LoVo (cell line): ENCODE results near the gene SIK3.
"Not testable (repeated sequence)": the region's sequence is repeated elsewhere in the genome, so short reads cannot be mapped to it uniquely, and the experiment has no call there.

ENCODE experiments used
- DNase-seq: peaks from one replicate; pipeline ENCODE4 v3.0.0-alpha.2; 2016; ENCODE audit warnings: low spot score

Gene SIK3

DNA sequence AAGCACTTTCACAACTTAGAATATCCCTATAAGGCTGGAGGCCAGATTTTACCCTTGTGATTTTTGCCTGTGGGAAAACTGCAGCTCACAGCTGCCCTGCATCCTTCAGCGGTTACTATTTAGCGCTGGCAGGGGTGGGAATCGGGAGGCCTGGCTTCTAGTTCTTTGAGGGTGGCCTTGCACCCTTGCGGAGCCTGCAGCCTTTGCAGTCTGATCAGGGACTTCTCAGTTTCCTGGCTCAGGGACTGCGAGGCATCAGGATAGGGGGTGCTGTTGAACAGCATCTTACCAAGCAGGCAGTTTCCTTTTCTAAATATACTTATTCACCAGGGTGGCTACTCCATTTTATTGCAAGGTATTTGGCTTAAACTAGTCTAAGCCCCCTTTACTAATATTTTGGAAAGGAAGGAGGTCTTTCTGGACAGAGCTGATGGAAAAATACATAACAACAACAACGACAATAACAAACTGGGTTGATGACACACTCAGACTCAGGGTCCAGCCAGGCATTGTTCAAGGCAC is 257.9 kb downstream of the SIK3 start:
- no peak for DNase-seq

GRCh38 chr11:116838321-116839084 is 259.7 kb downstream of the SIK3 start:
- DNase-seq = no peak

- DNase-seq = no peak
Observed at GRCh38 chr11:116837231-116838091, 260.8 kb downstream of the SIK3 start, which contains the start of gene APOA1. APOA1 (minus strand) TSS chr11:116837622; CDS start chr11:116837387, 235 bp downstream.

DNA sequence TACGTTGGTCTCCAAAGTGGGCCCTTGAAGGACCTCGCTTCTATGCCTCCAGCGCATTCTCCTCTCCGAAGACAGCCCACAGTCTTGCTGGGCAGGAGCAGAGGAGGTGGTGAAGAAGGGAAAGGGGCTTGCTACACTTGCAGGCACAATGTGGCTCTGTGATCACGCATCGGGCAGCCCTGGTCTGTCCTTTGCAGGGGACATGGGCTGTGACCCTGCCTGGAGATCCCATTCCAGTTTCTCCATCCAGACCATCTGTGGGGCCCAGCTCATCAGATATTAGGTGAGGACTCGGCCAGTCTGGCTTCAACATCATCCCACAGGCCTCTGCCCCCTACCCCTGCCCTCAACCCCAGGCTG is 261.6 kb downstream of the SIK3 start:
- DNase-seq = no peak

DNA sequence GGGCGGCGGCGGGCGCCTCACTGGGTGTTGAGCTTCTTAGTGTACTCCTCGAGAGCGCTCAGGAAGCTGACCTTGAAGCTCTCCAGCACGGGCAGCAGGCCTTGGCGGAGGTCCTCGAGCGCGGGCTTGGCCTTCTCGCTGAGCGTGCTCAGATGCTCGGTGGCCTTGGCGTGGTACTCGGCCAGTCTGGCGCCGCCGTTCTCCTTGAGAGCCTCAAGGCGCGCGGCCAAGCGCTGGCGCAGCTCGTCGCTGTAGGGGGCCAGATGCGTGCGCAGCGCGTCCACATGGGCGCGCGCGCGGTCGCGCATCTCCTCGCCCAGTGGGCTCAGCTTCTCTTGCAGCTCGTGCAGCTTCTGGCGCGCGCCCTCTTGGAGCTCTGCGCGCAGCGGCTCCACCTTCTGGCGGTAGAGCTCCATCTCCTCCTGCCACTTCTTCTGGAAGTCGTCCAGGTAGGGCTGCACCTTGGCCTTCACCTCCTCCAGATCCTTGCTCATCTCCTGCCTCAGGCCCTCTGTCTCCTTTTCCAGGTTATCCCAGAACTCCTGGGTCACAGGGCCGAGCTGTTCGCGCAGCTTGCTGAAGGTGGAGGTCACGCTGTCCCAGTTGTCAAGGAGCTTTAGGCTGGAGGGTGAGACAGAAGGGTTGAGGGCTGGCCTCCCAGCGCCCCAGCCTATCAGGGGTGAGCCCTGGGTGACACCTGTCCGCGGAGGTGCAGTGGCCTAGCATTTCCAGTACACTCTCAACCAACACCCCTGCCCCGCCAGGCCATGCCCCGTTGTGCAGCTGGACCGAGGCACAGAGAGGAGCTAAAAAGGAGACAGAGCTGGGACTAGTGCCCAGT is 262.2 kb downstream of the SIK3 start:
- peak; percentile 90 for DNase-seq

GRCh38 chr11:116835042-116835772 is 263.0 kb downstream of the SIK3 start:
- no peak for DNase-seq

DNA sequence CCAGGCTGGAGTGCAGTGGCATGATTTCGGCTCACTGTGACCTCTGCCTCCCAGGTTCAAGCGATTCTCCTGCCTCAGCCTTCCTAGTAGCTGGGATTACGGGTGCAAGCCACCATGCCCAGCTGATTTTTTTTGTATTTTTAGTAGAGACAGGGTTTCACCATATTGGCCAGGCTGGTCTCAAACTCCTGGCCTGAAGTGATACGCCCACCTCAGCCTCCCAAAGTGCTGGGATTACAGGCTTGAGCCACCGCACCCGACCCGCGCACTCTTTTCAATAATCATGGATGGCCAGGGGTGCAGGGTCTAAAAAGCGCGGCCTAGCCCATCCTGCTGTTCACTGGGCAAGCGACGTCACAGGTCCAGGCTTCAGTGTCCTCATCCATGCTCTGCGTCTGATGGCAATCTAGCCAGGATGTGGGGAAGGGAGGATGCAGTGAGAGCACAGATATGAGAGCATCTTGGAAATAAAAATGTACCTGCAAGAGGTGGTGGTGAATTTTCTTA is 263.6 kb downstream of the SIK3 start:
- DNase-seq = not testable (repeated sequence)

DNA sequence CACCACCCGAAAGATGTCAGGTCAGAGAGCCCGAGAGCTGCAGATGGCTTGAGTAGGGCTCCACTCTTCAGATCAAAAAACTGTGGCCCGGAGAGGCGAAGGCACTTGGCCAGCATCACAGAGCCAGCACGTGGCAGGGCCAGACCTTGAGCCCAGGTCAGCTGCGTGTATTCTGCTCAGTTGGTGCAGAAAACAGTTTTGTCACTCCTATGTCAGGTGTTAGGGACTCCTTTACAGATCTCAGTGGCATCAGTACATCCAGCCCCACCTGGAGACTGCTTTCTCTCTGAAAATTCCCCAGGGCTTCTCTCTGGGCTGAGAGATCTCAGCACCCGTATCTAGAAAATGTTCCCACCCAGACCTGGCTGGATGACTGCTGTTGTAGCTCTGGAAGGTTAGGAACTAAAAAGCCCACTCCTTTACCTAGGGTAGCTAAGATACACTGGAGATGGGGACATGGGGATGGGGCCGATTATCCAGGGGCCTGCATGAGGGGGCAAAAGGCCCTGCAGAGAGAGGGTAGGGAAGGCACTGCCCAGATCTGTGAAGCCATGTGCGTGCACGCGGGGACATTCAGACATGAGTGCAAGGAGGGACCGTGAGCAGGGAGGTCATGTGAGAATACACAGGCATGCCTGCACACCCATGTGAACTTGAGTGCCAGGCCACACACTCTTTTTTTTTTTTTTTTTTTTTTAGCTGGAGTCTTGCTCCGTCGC is 264.3 kb downstream of the SIK3 start:
- DNase-seq = no peak

DNA sequence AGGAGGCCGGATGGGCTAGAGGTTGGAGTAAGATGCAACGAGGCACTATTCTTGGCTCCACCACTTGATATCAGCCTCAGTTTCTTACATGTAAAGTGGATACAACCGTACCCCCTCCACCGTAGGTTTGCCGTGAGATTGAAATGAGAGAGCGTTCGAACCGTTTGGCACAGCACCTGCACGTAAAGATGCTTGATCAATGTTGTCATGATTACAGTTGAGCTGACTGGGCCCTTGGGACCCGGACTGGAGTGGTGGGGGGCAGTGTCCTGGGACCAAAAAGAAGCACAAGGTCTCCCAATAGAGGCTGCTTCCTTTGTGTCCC is 264.8 kb downstream of the SIK3 start:
- DNase-seq = no peak

- no peak for DNase-seq
Observed at GRCh38 chr11:116832350-116833290, 265.6 kb downstream of the SIK3 start.

GRCh38 chr11:116831790-116832349 is 266.4 kb downstream of the SIK3 start:
- no peak for DNase-seq

DNA sequence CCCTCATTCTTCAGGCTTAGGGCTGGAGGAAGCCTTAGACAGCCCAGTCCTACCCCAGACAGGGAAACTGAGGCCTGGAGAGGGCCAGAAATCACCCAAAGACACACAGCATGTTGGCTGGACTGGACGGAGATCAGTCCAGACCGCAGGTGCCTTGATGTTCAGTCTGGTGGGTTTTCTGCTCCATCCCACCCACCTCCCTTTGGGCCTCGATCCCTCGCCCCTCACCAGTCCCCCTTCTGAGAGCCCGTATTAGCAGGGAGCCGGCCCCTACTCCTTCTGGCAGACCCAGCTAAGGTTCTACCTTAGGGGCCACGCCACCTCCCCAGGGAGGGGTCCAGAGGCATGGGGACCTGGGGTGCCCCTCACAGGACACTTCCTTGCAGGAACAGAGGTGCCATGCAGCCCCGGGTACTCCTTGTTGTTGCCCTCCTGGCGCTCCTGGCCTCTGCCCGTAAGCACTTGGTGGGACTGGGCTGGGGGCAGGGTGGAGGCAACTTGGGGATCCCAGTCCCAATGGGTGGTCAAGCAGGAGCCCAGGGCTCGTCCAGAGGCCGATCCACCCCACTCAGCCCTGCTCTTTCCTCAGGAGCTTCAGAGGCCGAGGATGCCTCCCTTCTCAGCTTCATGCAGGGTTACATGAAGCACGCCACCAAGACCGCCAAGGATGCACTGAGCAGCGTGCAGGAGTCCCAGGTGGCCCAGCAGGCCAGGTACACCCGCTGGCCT is 267.9 kb downstream of the SIK3 start:
- DNase-seq = no peak

DNA sequence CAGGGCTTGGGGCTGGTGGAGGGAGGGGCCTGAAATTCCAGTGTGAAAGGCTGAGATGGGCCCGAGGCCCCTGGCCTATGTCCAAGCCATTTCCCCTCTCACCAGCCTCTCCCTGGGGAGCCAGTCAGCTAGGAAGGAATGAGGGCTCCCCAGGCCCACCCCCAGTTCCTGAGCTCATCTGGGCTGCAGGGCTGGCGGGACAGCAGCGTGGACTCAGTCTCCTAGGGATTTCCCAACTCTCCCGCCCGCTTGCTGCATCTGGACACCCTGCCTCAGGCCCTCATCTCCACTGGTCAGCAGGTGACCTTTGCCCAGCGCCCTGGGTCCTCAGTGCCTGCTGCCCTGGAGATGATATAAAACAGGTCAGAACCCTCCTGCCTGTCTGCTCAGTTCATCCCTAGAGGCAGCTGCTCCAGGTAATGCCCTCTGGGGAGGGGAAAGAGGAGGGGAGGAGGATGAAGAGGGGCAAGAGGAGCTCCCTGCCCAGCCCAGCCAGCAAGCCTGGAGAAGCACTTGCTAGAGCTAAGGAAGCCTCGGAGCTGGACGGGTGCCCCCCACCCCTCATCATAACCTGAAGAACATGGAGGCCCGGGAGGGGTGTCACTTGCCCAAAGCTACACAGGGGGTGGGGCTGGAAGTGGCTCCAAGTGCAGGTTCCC is 268.6 kb downstream of the SIK3 start, which contains the start of gene APOC3:
TSS of gene APOC3 (plus strand) at position 383 of the 659 bp plus-strand sequence. CDS start 676 bp downstream, outside the sequence.
- DNase-seq = no peak

- DNase-seq = no peak
Observed at GRCh38 chr11:116828632-116829524, 269.4 kb downstream of the SIK3 start.

DNA sequence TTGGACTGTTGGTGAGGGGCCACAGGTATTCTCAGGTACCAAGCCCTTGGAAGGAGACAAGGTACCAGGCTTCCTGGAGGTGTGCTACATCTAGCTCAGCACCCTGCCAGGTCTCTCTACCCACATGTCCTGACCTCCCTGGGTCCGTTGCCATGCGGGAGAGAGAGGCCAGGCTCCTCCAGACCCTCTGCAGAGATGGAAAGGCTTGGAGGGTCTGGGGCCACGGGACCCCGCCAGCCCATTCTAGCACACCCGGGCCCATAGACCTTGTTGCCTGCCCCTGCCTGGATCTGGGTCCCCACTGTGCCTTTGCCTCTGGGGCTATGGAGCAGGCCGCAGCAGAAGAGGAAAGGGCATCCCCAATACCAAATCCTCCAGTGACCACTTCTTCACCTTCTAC is 270.8 kb downstream of the SIK3 start:
- DNase-seq = no peak

DNA sequence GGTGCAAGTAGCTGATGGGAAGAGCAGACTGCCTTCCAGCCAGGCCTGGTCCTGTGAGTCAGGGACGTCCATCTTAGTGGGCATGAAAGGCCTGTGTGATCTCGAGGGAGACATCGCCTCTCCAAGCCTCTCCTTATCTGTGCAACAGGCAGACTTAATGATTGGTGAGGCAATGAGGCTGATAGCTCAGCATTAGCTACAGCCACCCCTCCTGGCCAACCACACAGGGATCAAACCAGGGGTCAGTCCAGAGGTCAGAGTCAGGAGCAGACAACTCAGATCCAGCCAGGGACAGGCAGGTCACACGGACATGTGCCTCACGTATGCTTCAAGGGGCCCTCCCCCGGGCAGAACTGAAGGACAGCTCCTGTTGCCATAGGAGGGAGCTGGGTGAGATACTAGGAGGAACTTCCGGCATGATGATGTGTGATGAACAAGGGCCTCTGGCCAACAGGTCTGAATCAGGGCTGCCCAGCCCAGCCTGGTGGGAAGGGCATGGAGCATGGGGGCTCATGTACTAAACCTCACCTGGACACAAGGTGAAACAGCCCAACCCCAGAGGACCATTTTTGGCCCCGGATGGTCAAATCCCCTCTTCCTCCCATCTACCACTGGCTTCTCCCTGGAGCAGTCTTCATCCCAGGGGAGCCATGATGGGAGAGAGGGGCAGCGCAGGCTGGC is 271.3 kb downstream of the SIK3 start:
- DNase-seq = no peak
